Small intestine (tissue), 7 donors: ENCODE data around the gene KIAA0513. TPM values are rescaled to one million over a fixed set of nuclear protein-coding genes. Genes with fewer than 3 reads are reported as not detected.

Experiments
- DNase-seq, 2 donors: peaks; one replicate each; pipeline versions ENCODE4 v3.0.0 to v3.0.0-alpha.2; 2013
- FAIRE-seq: peaks from 2 replicates; lab custom pipeline; 2012; peaks lifted over from hg19 to GRCh38; lab: Jason Lieb, UNC
- H3K27ac ChIP-seq, 3 donors: one replicate each; pipeline ENCODE4 v1.5.1; 2013; ENCODE audit warnings: low read length in 2 of 3, mild to moderate bottlenecking in 2 of 3, control low read depth in 1 of 3, inconsistent platforms in 1 of 3, low read depth in 1 of 3, moderate library complexity in 1 of 3
- H3K27me3 ChIP-seq, 3 donors: one replicate each; pipeline ENCODE4 v1.6.1; 2013; ENCODE audit warnings: low read length in 3 of 3, inconsistent platforms in 1 of 3; ENCODE audit not compliant: control insufficient read depth in 3 of 3, insufficient read depth in 3 of 3
- H3K36me3 ChIP-seq, 3 donors: one replicate each; pipeline ENCODE4 v1.6.1; 2013; ENCODE audit warnings: low read length in 3 of 3, inconsistent platforms in 1 of 3, low read depth in 1 of 3, mild to moderate bottlenecking in 1 of 3, moderate library complexity in 1 of 3; ENCODE audit not compliant: control insufficient read depth in 3 of 3, insufficient read depth in 2 of 3
- H3K4me1 ChIP-seq, 3 donors: one replicate each; pipeline ENCODE4 v1.6.1; 2013; ENCODE audit warnings: low read length in 2 of 3, inconsistent platforms in 1 of 3, low read depth in 1 of 3, mild to moderate bottlenecking in 1 of 3, moderate library complexity in 1 of 3; ENCODE audit not compliant: control insufficient read depth in 3 of 3, insufficient read depth in 2 of 3
- H3K4me3 ChIP-seq, 3 donors: one replicate each; pipeline ENCODE4 v1.5.1; 2013; ENCODE audit warnings: low read length in 3 of 3, control low read depth in 1 of 3, inconsistent platforms in 1 of 3, low read depth in 1 of 3, mild to moderate bottlenecking in 1 of 3, moderate library complexity in 1 of 3
- H3K9me3 ChIP-seq, 2 donors: one replicate each; pipeline ENCODE4 v1.6.1; 2013; ENCODE audit warnings: low read depth in 1 of 2, low read length in 1 of 2; ENCODE audit not compliant: control insufficient read depth in 2 of 2, insufficient read depth in 1 of 2
- WGBS, 3 donors: extraction: QIAGEN DNeasy Blood & Tissue Kit; methylation state at CpG; one replicate each; pipeline ENCODE4 v1.1.7; 2013; 5-methylcytosine and 5-hydroxymethylcytosine counted together
- polyA plus RNA-seq, 4 donors: library from polyadenylated mRNA; stranded (reverse) in 3 of 4; unstranded in 1 of 4; fragments of 200-250 nt in 3 of 4; fragments of 120-200 nt in 1 of 4; gene quantifications; one replicate each; pipeline versions ENCODE4 v1.2.1 to v1.2.3, GENCODE V29; 2013
- donor health status: healthy with polysubstance abuse.
- donor health status: control.
- donor health status: control.
- donor health status: Bipolar disorder and iron deficiency.
- donor health status: healthy.

The KIAA0513 gene
- polyA plus RNA-seq, 4 donors: 2.9 to 8.1 (median 5.1) TPM

DNA sequence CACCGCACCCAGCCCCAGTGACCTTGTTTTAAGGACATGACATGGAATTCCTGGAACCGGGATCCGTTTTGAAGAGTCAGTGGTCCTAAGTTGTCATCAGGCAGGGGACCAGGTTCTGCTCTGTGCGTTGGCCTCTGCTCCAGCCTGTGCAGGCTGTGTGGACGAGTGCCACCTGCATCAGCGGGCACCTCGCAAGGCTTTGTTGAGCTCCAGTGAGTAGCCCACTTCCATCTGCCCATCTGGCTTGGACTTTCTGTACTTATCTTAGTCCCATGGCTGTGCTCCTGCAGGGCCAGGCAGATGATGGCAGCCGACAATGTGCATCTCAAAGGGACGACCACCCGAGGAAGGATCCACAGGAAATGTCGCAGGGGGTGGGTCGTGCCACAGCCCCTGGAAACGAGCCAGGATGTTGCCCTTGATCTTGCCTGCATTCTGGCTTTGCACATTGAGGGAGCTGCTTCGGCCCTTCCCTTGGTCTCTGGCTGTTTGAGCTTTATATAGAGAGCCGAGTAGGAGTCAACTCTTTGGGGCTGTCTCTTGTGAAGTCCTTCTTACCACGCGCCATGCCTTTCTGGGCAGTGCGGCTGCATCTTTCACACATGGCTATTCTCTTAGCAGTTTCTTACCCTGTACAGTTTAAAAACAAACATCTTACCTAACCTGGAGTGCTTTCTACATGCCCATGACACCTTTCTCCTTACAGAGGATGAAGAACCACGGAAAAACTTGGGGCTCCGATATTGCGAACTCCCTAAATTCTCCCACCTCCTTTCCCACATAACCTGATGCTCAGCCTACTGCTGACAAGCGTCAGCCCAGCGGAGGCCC is 18.3 kb downstream of the KIAA0513 start:
- Histone ChIP-seq H3K4me3 (no peak overlapping the region), H3K27me3 (no peaks in the 10 kb centered on the region), H3K4me1 (peaks cover 0 to 29% (median 2%) of the 10 kb centered on the region in 3 donors), H3K27ac (no peak overlapping the region), H3K36me3 (no peaks in the 10 kb centered on the region), H3K9me3 (no peaks in the 10 kb centered on the region)
- FAIRE-seq: no peak
- 82 to 84% (median 83%) methylated on average over 22 to 23 of the region's 23 CpGs for WGBS, 3 donors
- DNase-seq: no peak

DNA sequence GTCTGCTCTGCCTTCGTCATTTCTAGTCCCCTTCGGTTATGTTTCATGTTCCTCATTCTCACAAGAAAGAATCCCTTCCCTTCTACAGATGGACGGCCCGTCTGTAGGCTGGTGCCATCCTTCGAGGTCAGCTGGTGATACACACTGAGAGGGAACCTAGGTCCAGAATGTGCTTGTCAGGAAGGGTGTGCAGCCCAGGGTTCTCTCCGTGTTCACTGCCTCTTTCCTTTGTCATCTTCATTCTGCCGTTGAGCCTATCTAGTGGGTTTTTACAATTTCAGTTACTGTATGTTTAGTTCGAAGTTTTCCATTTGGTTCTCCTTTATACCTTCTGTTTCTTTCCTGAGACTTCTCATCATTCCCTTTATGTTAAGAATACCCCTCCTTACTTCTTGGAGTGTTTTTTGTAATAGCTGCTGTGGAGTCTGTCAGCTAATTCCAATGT is 18.9 kb downstream of the KIAA0513 start:
- DNase-seq (no peak), FAIRE-seq (no peak)
- H3K9me3 ChIP-seq: no peaks in the 10 kb centered on the region
- H3K4me3 ChIP-seq: no peak overlapping the region
- H3K27ac ChIP-seq: peak overlapping the region in 1 of 3 donors; percentile 63
- H3K4me1 ChIP-seq: peaks cover 2 to 35% (median 3%) of the 10 kb centered on the region in 3 donors
- 86 to 95% (median 91%) methylated on average over 8 of the region's 8 CpGs for WGBS, 3 donors
- H3K27me3 ChIP-seq: no peaks in the 10 kb centered on the region
- no peaks in the 10 kb centered on the region for H3K36me3 ChIP-seq

DNA sequence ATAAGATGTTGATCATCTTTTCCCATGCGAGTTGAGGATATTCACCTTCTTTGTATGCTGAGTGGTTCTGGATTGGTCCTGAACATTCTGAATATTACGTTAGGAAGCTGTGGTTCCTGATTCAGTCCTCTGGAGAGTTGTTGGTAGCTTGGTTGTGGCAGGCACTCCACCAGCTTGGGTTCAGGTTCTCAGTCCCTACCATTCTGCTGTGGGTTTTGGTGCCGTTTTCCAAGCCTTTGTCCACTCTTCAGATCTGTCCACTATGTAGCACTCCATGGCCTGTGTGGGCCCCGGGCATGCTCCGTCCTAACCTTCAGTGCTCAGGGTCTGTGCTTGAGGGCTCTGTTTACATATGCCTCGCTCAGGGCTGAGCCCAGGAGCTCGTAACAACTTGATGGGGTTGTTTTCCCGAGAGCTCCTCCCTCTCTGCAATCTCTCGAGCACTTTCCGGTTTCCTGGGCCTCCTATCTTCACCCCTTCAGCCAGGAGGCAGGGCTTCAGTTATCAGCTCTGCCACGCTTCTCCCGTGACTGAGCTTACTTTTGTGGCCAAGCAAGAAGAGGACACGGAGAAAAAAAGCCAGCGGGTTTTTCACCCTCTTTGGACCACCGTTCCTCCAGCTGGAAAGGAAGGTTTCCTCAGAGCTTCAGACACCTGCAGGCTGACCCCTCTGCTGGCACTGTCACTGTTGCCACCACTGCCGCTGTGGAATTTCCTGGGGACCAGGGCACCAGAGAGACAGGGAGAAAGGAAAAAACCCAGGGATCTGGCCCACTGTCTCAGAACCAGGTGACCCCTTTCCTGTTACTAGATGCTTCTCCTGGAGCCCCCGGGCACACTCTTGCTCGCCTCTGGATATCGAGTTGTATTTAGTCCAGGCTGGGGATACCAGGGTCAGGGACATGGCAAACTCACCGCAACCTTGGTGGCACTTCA is 19.6 kb downstream of the KIAA0513 start:
- no peaks in the 10 kb centered on the region for H3K9me3 ChIP-seq
- FAIRE-seq (no peak), DNase-seq (peak; percentile 78 to 89)
- no peaks in the 10 kb centered on the region for H3K36me3 ChIP-seq
- peak overlapping the region; percentile 35 to 81 (median 67) for H3K27ac ChIP-seq
- H3K4me1 ChIP-seq: peaks cover 2 to 37% (median 4%) of the 10 kb centered on the region in 3 donors
- 43 to 63% (median 48%) methylated on average over 20 of the region's 20 CpGs for WGBS, 3 donors
- H3K27me3 ChIP-seq: no peaks in the 10 kb centered on the region
- H3K4me3 ChIP-seq: peak overlapping the region in 1 of 3 donors; percentile 11

GRCh38 chr16:85047867-85048455 is 20.4 kb downstream of the KIAA0513 start:
- H3K27ac ChIP-seq: peak overlapping the region in 2 of 3 donors; percentile 77 to 81
- H3K27me3 ChIP-seq: no peaks in the 10 kb centered on the region
- H3K4me3 ChIP-seq: no peak overlapping the region
- H3K9me3 ChIP-seq: no peaks in the 10 kb centered on the region
- no peak for FAIRE-seq
- H3K4me1 ChIP-seq: peaks cover 2 to 37% (median 4%) of the 10 kb centered on the region in 3 donors
- WGBS, 3 donors: 71 to 78% (median 75%) methylated on average over 11 of the region's 11 CpGs
- H3K36me3 ChIP-seq: no peaks in the 10 kb centered on the region
- DNase-seq: peak in 1 of 2 donors; percentile 66

GRCh38 chr16:85048921-85049562 is 21.4 kb downstream of the KIAA0513 start:
- Histone ChIP-seq H3K36me3 (no peaks in the 10 kb centered on the region), H3K27me3 (no peaks in the 10 kb centered on the region), H3K4me3 (no peak overlapping the region), H3K4me1 (peaks cover 2 to 37% (median 4%) of the 10 kb centered on the region in 3 donors), H3K27ac (no peak overlapping the region), H3K9me3 (no peaks in the 10 kb centered on the region)
- FAIRE-seq: no peak
- no peak for DNase-seq
- 84 to 89% (median 89%) methylated on average over 17 of the region's 17 CpGs for WGBS, 3 donors

DNA sequence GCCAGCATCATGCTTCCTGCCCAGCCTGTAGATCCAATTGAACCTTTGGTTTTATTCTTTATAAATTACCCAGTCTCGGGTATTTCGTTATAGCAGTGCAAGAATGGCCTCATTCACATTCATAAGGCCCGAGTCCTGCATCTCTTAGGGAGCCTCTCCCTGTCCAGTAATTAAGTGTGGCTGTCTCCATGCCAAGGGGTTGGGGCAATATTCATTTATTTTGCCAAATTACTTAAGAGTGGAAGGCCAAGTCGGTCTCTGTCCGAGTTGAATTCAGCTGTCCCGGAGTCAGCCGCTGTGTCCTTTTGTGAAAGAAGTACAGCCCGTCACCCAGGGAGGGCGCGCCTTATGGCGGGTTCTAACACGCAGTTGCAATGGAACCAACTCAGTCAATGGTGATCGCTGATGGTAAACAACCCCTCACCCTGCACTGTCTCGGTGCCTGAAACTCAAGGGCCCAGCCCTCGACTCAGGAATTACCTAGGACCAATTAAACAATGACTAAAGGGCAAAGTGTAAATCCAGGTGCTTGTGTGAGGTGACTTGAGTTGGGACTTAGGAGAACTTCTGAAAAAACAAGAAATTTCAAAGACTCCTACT is 22.2 kb downstream of the KIAA0513 start:
- 68 to 70% (median 70%) methylated on average over 15 of the region's 15 CpGs for WGBS, 3 donors
- H3K9me3 ChIP-seq: no peaks in the 10 kb centered on the region
- H3K4me1 ChIP-seq: peaks cover 2 to 37% (median 4%) of the 10 kb centered on the region in 3 donors
- H3K27me3 ChIP-seq: no peaks in the 10 kb centered on the region
- no peak for FAIRE-seq
- H3K36me3 ChIP-seq: no peaks in the 10 kb centered on the region
- no peak overlapping the region for H3K4me3 ChIP-seq
- H3K27ac ChIP-seq: peak overlapping the region in 1 of 3 donors; percentile 51
- DNase-seq: peak; percentile 69 to 81

GRCh38 chr16:85051067-85051581 is 23.5 kb downstream of the KIAA0513 start:
- H3K27ac ChIP-seq: no peak overlapping the region
- 45 to 64% (median 62%) methylated on average over 8 of the region's 8 CpGs for WGBS, 3 donors
- no peaks in the 10 kb centered on the region for H3K9me3 ChIP-seq
- FAIRE-seq (no peak), DNase-seq (peak in 1 of 2 donors; percentile 30)
- H3K4me3 ChIP-seq: no peak overlapping the region
- H3K4me1 ChIP-seq: peaks cover 2 to 40% (median 10%) of the 10 kb centered on the region in 3 donors
- no peaks in the 10 kb centered on the region for H3K27me3 ChIP-seq
- no peaks in the 10 kb centered on the region for H3K36me3 ChIP-seq
